Gastrocnemius medialis (tissue), 4 donors: Measurements from ENCODE around the gene ACP7.

Experiments used
- POLR2A ChIP-seq, 2 donors: fragments of 450-650 bp; IDR thresholded peaks; one replicate each; pipeline ENCODE4 v1.6.1; 2017; ENCODE audit warnings: antibody characterized with exemption in 2 of 2, mild to moderate bottlenecking in 2 of 2, moderate library complexity in 2 of 2
- TF ChIP-seq, protein P1 (sequence below), 5 experiments: fragments of 450-650 bp in 3 of 5; fragments of 200-600 bp in 2 of 5; sonication (generic) in 2 of 5; IDR thresholded peaks in 4 of 5; conservative IDR thresholded peaks in 1 of 5; 1 replicate in 4 of 5; 2 replicates in 1 of 5; pipeline ENCODE4 v1.5.1; 2016 to 2019; ENCODE audit warnings: antibody characterized with exemption in 5 of 5, mild to moderate bottlenecking in 3 of 5, moderate library complexity in 3 of 5

DNA sequence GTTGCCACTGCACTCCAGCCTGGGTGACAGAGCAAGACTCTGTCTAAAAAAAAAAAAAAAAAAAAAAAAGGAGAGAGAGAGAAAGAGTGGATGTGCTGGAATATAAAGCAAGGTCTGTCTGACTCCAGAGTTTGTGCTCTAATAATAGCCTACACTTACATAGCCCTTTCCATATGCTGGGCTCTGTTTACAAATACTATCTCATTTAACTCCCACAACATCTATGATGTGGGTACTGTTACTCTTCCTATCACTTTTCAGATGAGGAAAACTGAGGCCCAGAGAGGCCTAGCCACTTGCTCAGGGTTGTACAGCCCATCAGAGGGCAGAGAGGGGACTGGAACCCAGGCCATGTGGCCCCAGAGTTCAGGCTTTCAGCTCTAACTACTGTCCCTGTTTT lies 25.5 kb downstream of the ACP7 start:
- TF ChIP-seq, protein P1, sequence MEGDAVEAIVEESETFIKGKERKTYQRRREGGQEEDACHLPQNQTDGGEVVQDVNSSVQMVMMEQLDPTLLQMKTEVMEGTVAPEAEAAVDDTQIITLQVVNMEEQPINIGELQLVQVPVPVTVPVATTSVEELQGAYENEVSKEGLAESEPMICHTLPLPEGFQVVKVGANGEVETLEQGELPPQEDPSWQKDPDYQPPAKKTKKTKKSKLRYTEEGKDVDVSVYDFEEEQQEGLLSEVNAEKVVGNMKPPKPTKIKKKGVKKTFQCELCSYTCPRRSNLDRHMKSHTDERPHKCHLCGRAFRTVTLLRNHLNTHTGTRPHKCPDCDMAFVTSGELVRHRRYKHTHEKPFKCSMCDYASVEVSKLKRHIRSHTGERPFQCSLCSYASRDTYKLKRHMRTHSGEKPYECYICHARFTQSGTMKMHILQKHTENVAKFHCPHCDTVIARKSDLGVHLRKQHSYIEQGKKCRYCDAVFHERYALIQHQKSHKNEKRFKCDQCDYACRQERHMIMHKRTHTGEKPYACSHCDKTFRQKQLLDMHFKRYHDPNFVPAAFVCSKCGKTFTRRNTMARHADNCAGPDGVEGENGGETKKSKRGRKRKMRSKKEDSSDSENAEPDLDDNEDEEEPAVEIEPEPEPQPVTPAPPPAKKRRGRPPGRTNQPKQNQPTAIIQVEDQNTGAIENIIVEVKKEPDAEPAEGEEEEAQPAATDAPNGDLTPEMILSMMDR (IDR thresholded peaks at IDR 0.05 in 4 of 5, conservative IDR thresholded peaks at IDR 0.05 in 1 of 5): no peak
- no peak for TF ChIP-seq POLR2A (IDR thresholded peaks at IDR 0.05)
